K562 treated with DMSO at 1 percent for 24 hours (cell line): ENCODE measurements around the gene MRPL3. TPM values are rescaled to one million over a fixed set of nuclear protein-coding genes. Genes with fewer than 3 reads are reported as not detected.

Source experiments
- total RNA-seq: library from RNA; unstranded; fragments of 300-600 nt; gene quantifications from 2 replicates; pipeline ENCODE4 v1.2.3, GENCODE V29; 2022; ENCODE audit warnings: low read depth; ENCODE audit not compliant: insufficient read depth

Gene MRPL3
- total RNA-seq, result 45.9 and 49.5 TPM in 2 replicates

DNA sequence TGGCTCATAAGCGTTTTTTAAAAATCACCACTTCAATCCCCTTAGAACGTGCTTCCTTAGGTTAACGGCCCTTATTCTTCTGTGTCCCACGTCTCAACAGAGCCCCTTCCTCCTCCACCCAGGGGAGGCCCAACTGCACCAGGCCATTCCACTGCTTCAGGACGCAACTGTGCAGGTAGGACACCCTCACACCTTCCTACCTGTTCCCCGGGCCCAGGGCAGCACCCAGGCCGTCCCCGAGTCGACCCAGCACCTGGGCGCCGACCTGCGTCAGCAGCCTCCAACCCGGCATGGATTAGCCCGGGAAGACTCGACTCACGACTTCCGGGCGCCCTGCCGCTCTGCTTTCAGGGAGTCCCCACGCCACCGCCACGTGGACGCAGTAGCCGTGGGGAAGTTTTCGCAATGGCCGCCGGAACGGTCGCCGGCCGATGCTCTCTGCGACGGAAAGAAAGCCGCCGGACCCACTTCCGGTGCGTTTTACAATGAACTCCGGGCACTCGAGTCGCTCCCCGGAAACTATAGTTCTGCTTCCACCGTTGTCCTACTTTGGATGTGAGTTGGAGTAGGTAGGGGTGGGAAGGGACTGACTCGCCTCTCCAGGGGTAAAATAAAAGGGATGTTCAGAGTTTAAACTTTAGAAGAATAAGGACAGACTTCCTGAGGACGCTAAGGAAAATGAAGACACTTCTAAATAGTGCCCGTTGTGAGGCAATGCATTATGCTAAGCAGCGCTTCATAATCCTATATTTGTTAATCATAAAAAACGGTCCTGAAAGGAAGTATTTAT lies at the start of gene MRPL3:
TSS of gene MRPL3 (minus strand) at position 442 of the 790 bp plus-strand sequence. CDS start at position 292, 150 bp downstream.

Other genes starting within 250 kb of the MRPL3 start
- 4.9 and 5.7 TPM in 2 replicates for gene NUDT16, start 121.2 kb downstream of the MRPL3 start, total RNA-seq